Lung microvascular endothelial cell (primary cell): ENCODE measurements around the gene ACTL10. TPM values are rescaled to one million over a fixed set of nuclear protein-coding genes. Genes with fewer than 3 reads are reported as not detected.

ENCODE experiments used
- DNase-seq, 2 donors: peaks; one replicate each; pipeline versions ENCODE4 v3.0.0 to v3.0.0-alpha.2; 2010; ENCODE audit warnings: low read depth in 2 of 2
- total RNA-seq: library from RNA; depleted of rRNA; stranded (reverse); fragments of >200 nt; gene quantifications from 2 replicates; pipeline ENCODE4 v1.2.1, GENCODE V29; 2014

Gene ACTL10
- total RNA-seq, 1 donor from 2014 or later, result 1.6 TPM

- no peak for DNase-seq
Measured at GRCh38 chr20:33648396-33649004, 18.2 kb upstream of the ACTL10 start.

GRCh38 chr20:33649201-33649681 lies 17.5 kb upstream of the ACTL10 start:
- DNase-seq, result no peak

DNA sequence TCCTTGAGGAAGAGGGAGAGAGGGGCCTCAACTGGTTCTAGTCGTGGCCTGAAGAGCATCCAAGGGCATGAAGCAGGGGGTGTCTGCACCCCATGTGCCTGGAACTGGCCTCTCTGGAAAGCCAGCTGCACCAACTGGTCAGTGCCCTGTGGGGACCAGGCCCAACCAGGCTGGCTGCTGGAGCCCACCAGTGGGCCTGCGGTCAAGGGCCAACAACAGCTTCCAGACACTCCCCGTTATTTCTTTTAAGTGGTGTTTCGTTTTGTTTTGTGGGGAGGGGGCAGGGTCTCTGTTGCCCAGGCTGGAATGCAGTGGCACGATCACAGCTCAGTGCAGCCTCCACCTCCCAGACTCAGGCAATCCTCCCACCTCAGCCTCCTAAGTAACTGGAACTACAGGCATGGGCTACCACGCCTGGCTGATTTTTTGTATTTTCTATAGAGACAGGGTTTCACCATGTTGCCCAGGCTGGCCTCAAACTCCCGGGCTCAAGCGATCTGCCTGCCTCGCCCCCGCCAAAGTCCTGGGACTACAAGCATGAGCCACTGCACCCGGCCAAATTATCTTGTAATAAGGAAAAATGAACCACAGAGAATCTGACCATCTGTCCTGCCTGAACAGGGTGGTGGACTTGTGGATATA lies 16.5 kb upstream of the ACTL10 start:
- no peak for DNase-seq

DNA sequence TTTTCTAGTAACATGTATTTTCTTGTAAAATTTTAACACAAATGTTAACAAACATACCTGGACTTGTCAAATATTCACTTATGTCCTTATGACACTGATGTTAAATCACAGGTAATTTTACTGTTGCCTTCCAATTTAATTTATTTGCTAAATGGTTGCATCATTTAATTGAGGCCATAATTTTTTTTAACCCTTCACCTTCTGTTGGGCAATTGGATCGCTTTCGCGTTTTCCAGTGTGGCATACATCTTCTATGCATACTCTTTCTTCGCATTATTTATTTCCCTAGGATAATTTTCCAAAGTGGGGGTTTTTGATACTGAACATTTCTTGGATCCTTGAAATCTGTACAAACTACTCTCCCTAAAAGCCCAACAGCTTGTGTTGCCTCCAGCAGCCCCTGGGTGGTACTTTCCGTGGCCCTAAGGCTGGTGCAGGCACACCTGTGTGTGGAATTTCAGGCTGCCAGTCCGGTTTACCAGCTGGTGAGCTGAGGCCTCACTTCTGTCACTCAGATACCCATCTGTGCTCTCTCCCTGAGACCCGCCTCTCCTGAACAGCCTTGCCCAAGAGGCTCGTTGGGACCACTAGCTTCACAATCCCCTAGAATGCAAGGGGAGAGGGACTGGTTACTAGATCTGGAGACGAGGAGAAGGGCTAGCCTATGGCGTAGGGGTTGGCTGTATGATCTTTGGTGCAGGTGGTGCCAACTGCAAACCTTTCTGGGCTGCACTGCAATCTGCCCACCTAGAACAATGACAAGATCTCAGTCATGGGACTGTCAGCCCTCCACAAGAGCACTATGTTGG lies 15.8 kb upstream of the ACTL10 start:
- DNase-seq, result no peak

DNA sequence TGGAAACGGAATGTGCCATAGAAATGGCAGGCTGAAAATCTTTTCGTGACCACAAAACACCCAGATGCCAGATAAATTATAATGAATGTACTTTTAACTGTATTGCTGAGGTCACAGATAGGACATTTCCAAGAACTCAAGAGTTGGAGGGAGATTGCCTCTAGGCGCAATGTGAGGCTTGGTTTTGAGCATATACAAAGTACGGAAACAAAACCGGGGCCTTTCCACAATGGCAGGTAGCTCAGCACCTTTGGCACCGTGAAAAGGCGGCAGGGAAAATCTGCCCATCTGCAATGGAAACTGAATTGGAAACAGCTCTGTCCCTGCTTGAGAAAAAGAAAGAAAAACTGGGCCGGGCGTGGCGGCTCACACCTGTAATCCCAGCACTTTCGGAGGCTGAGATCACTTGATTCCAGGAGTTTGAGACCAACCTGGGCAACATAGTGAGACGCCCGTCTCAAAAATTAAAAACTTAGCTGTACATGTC lies 15.1 kb upstream of the ACTL10 start:
- DNase-seq, result no peak

- DNase-seq, result peak; percentile 65 to 79
Measured at GRCh38 chr20:33653218-33653899, 13.4 kb upstream of the ACTL10 start.

DNA sequence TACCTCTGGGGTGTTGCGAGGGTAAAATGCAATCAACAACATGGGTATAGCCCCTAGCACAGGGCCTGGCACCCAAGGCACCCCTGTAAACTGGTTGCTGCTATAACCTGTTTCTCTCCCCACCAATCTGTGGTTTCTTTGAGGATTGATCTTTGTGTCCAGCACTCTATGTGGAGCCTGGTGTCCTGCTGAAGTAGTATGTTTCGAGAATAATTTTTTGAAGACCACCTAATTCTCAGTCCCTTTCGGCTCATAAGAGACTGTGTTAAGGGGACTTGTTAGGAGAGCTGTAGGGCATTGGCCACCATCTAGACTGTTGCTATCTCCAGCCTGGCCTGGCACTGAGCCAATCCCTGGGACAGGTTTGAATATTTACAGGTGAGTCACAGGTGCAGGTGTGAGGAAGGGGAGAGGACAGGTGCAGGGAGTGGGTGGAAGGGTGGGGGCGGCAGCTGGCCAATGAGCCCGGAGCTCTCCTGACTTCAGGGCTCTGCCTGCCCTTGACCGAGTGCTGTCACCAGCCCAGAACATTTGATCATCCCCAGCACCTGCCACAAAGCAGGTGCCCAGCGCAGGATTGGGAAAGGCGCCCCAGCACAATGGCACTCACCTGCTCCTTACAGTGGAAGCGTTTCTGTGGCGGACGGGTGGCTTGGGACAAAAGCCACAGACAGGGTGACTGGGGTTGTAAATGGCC lies 12.7 kb upstream of the ACTL10 start:
- DNase-seq, result no peak

GRCh38 chr20:33654680-33655161 lies 12.0 kb upstream of the ACTL10 start:
- no peak for DNase-seq

- no peak for DNase-seq
Measured at GRCh38 chr20:33655164-33655563, 11.6 kb upstream of the ACTL10 start.

DNA sequence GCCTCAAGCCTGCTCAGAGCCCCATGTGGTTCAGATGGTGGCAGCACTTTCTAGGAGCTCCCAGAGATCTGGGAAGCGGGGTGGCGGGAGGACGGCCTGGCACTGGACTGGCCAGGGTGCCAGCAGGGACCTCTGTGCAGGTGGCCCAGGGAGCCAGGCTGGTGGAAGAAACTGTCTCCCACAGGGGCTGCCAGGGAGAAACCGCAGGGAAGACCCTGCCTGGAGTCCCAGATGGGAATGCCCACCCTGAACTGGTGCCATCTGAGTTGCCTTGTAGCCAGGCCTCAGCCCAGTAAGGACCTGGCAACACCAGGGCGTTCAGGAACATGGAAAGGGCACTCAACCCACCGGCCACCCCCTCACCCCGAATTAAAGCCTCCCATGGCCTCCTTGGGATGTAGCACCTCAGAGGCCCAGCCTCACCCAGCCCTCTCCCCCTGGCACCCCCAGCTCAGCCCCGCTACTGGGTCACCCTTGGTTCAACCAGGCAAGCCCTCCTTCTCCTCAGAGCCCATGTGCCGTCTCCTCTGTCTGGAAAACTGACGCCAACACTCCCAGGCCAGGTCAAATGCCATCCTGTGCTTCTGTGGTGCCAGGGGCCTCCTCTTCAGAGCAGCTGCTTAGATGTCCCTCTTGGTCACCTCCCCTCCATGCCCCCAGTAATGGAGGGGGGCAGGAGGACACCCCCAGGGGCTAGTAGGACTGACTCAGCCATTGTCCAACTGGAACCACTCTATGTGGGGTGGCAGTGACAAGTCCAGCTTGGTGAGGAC lies 10.5 kb upstream of the ACTL10 start:
- no peak for DNase-seq

GRCh38 chr20:33656783-33657703 lies 9.7 kb upstream of the ACTL10 start:
- DNase-seq, result no peak

DNA sequence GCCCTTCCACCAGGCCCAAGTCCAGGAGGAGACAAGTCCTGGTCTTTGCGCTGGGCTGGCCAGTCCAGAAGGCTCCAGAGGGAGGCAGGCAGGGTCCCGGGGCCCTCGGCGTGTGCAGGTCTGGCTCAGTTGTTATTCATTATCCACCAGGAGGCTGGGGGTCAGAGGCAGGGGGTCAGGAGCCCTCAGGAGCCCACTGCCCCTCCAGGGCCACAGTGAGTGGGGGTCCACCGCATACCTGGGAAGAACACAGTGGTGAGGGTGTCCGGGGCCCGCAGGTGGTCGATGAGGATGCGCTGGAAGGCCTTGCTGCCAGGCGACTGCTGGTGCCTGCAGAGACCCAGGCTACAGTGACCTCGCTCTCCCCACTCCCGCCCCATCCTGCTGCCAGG lies 9.0 kb upstream of the ACTL10 start:
- DNase-seq, result no peak

DNA sequence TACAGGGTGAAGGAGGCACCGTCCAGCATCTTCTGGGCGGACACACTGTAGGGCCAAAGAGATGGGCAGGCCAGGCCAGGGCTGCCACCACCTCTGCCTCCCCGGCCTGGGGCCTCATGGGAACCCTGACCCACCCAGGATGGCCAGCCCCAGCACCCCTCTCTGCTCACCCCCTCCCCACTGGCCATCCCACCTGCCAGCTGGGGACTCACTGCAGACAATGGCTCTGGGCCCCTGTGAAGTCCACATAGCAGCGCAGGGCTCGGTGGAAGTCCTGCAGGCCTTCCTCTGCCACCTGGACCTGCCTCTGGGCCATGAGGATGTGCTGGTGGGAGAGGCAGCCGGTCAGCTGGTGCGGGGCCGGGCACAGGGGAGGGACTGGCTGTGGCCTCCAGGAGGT lies 8.2 kb upstream of the ACTL10 start:
- DNase-seq, result no peak

- DNase-seq, result no peak
Measured at GRCh38 chr20:33658929-33659328, 7.8 kb upstream of the ACTL10 start.

GRCh38 chr20:33659341-33660034 lies 7.3 kb upstream of the ACTL10 start:
- no peak for DNase-seq

DNA sequence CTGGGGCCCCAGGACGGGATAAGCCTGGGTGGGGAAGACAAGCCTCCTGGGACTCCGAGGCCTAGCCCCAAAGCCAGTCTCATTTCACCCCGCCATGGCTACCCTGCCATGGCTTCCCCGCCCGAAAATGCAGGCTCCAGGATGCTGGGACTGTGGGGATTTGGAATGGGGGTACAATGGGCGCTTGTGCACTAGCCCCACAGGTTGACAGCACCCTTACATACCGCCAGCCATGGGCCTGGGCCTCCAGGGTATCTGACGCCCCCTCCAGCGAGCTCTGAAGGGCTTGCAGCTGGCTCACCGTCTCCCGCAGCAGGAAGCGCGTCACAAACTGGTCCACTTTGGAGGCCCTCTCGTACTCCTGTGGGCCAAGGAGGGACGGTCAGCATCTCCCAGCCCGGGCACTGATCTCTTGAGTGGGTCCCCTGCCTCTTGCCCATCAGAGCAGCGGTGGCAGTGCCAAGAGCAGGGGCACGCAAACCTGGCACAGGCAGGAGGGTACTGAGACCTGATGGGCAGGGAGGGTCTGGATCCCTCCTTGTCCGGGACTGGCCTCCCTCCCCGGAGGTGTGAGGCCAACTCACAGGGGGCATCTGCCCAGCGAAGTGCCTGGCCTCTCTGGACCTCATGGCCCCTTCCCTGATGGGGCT lies 6.6 kb upstream of the ACTL10 start:
- no peak for DNase-seq

DNA sequence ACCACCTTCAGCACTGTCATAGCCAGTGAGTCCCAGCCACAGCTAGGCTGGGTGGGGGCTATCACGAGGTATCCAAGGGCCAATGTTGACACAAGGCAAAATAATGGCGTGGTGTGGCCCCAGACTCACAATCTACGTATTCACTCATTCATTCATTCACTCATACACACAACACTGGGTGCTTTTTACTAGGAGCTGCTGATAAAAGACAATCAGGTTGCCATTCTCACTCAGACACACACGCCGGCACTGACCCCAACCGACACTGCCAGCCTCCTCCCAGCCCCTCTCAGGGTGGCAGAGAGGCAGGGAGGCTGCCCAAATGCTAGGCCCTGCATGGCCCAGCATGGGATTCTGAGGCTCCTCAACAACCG lies 6.1 kb upstream of the ACTL10 start:
- DNase-seq, result no peak

GRCh38 chr20:33662172-33662571 lies 4.6 kb upstream of the ACTL10 start, which contains the start of gene C20orf144:
C20orf144 (plus strand) TSS chr20:33662327; CDS start chr20:33662346, 19 bp downstream.
- DNase-seq, result no peak
